GM18508 (cell line): Measurements from ENCODE around the gene STRA8.

Source experiments
- ATAC-seq: cut with Tn5 transposase; IDR thresholded peaks from one replicate; pipeline ENCODE4 v1.9.1; 2021; ENCODE audit warnings: moderate number of reproducible peaks; ENCODE audit not compliant: insufficient read depth, unreplicated experiment

Gene STRA8

DNA sequence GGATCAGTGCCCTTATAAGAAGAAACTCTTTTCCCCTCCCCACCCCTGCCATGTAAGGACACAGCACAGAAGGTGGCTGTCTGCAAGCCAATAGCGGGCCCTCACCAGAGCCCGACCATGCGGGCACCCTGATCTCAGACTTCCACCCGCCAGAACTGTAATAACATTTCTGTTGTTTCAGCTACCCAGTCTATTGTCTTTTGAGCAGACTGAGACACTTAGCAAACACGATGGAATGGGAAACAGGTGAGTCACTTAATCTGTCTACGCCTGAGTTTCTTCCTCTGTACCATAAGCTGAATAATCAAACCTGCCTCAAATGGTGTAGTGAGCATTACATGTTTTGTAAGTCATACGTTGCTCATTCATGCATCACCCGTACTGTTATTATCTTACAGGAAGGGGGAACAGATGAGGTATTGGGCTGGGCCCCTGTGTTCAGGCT lies 58.2 kb downstream of the STRA8 start:
- no peak for ATAC-seq

DNA sequence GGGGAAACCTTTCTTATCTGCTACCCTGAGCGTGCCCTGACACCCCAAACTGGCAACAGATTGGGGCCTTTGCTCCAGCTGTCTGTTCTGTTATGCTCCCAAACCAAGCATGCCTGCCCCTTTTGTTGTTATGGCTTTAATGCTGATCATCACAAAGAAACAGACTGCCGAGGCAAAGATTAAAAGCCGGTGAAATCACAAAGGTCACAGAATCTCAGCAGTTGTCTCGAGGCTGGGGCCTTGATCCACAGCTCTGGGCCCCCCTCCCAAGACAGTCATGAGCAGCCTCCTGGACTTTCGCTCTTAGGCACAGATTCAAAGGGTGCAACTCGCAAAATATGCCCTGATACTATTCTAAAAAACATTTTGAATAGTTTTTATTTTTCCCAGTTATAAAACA lies 65.6 kb downstream of the STRA8 start:
- no peak for ATAC-seq

DNA sequence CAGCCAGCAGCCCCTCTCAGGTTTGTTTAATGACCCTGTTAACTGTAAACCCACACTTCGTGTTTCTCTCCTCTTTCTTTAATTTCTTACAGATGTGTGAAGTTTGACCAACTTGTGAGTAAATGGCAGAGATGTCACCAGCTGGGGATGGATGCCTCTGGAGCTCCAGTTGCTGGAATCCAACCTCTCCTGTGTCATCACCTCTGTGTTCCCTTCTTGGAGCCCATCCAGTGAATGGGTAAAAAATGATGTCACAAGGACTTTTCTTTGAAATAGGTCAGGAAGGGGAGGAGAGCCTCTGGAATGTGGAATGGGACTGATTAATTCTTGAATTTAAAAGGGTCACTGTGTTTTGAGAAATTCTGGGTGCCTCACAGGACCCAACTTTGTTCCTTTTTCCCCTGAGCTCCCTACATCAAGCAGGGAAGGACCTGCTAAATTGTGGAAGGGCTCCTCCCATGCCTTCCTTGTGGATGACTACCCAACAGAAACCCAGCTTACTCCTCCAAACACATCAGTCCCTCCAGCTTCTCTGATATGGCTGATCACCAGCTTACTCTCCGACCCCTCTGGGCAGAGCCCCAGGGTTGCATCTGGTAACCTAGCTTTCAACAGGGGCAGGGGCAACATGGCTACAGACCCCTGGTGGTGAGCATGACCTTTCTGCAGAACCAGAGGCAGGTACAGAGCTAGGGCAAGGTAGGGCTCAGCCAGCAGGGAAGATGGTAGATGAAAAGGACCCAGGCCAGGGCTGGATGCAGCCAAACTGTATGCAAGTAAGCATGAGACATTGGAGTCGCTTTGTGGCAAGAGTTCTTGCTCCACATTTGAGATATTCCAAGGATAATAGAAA lies 67.5 kb downstream of the STRA8 start:
- no peak for ATAC-seq
